Stimulated activated CD4-positive, alpha-beta T cell treated with anti-CD3 and anti-CD28 coated beads, Interleukin-12 subunit alpha, Interleukin-12 subunit beta, amount 100 ng/mL, for 48 hours (primary cell): ENCODE measurements around the gene STUB1.

Source experiments
- DNase-seq, 3 donors: peaks; one replicate each; pipeline ENCODE4 v3.0.0-alpha.2; 2020; ENCODE audit warnings: low read depth in 2 of 3, low spot score in 1 of 3

Gene STUB1

DNA sequence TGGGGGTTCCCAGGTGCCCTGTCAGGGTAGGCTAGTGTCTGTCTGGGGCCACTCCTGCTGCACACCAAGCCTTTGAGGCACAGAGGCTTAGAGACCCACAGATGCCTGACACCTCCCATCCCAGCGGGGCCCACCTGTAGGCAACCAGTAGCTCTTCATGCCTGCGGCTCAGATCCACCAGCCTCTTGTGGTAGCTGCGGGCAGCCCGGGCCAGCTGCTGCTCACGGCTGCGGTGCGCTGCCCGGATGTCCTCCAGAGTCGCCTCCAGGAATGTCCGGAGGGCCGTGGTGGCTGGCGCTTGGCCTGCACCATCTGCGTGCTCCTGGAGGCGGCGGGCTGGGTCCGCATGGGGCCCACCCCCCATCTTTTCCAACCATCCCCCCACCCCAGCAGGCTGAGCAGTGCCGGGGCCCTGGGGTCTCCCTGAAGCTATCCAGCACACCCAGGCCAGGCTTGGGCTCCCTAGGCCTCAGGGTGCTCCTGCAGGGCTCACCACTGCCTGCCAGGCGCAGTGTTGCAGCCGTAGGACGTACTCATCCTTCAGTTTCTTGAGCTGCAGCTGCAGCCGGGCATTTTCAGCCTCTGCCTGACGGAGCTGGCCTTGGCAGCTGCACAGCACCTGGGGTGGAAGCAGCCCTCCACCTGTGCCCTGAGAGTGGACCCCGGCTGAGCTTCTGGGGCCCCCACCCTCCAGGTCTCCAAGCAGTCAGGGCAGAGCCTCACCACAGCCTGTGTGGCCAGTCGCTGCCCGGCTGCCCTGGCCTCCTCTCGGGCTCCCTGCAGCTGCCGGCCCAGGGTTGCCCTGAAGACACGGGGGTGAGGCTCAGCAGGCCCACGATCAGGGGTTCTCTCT is 44.2 kb downstream of the STUB1 start:
- DNase-seq: no peak

DNA sequence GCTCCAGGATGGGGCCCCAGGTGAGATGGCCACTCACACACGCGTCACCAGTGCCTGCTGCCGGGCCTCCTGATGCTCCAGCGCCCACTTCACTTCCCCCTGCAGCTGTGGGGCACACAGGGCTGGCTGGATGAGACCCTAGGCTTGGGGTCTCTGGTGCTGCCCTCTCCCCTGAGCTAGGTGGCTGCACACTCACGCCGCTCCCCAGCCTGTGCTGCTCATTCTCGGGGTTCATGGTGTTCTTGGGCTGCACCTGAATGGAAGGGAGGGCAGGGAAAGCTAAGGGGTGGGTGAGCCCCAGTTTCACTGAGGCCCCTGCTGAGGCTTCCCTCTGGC is 44.8 kb downstream of the STUB1 start:
- no peak for DNase-seq

DNA sequence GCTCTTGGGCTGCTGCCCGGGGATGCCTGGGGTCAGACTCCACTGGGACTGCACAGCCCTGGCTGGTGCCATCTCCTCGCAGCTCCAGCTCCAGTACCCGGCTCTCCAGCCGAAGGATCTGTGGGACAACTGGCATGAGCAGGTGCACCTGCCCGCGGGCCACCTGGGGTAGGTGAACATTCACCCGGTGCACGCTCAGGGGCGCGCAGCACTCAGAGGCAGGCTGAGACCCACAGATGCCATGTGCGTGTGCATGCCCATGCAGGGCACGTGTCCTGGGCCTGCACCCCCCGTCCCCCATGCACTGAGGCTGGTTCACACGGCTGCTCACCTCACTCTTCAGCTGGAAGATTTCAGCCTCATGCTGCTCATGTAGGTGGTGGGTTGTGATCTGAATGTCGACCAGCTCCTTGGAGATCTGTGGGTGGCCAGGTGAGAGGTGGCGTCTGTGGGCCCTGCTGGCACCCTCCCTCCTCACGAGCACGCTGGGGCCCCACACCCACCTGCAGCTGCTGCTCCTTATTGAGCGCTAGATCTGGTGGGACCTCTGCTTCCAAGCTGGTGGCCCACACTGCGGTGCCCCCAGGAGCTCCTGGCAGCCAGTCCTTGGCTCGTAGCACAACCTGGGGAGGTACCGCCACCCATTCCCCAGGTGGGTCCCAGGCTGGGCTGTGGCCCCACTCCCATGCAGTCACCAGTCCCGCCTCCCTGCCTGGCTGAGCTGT is 45.4 kb downstream of the STUB1 start:
- DNase-seq: no peak

DNA sequence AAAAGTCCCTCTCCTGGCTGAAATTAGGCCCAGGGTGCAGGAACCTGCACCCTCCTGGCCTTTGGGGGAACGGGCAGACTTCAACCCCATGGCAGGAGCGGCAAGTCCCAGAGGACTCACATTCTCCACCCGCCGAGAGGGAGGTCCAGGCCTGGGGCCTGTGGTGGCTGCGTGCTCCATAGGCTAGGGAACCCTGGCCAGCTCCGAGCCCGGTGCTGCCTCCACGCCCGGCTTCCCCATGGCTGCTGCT is 45.9 kb downstream of the STUB1 start:
- DNase-seq: no peak

DNA sequence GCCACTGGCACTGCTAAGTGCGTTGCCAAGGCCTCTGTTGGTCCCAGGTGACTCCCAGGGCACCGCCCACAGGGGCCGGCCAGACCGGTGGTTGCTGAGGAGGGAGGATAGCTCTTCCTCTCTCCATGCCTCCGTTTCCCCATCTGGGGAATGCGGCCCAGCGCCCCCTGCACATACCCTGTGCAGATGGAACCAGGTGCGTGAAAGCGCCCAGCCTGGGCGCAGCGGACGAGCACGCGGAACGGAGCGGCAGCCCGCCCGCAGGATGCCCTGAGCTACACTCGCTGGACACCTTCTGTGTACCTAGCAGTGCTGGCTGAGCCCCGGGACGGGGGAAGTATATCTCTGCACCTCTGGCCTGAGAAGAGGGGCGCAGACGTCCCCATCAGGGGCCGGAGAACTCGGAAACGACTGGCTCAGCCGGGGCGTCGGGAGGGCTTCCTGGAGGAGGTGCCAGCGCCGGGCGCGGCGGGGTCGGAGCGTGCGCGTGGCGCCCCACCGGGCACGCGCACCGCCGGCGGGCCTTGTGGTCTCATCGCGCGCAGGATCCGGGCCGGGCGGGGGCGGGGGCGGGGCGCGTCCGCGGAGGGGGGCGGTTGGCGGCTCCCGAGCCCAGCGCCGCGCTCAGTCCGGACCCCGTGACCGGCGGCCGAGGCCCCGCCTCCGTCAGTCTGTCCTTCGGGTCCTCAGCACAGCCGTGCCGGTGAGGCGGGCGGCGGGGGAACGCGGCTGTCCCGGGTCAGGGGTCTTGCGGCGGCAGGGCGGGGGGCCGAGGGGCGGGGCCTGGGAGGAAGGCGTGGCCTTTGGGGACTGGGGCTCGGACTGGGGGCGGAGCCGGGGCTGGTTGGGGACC is 46.5 kb downstream of the STUB1 start, which contains the start of the genes CCDC78 and HAGHL:
CCDC78 (minus strand) TSS at position 6 of the 853 bp plus-strand sequence. CDS start 76 bp downstream, outside the sequence.
HAGHL (plus strand) TSS at position 669 of the 853 bp plus-strand sequence. CDS start 404 bp downstream, outside the sequence.
- DNase-seq: no peak

DNA sequence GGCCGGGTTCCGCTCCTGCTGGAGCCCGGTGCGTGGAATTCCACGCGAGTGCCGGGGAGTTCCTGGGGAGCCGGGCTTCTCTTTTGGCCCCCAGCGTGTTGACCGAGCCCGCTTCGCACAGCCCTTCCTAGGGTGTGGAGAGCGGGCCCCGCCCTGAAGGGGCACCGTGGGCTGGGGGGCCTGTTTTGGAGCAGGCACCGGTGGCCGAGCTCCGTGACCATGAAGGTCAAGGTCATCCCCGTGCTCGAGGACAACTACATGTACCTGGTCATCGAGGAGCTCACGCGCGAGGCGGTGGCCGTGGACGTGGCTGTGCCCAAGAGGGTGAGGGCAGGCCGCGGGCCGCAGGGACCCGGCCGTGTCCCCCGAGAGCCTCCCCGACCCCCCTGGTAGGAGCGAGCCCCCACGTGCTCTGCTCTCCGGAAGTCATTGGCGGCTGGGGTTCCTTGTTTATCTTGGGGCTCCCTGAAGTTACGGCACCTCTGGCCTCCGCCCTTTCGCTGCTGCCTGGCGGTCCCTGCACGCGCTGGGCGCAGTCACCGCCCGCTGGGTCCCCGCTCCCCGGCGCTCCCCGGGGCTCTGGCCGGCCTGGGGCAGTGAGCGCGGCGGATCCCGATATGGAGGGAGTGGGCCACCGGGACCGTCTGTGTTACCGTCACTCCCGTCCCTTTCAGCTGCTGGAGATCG is 47.2 kb downstream of the STUB1 start:
- DNase-seq: no peak

DNA sequence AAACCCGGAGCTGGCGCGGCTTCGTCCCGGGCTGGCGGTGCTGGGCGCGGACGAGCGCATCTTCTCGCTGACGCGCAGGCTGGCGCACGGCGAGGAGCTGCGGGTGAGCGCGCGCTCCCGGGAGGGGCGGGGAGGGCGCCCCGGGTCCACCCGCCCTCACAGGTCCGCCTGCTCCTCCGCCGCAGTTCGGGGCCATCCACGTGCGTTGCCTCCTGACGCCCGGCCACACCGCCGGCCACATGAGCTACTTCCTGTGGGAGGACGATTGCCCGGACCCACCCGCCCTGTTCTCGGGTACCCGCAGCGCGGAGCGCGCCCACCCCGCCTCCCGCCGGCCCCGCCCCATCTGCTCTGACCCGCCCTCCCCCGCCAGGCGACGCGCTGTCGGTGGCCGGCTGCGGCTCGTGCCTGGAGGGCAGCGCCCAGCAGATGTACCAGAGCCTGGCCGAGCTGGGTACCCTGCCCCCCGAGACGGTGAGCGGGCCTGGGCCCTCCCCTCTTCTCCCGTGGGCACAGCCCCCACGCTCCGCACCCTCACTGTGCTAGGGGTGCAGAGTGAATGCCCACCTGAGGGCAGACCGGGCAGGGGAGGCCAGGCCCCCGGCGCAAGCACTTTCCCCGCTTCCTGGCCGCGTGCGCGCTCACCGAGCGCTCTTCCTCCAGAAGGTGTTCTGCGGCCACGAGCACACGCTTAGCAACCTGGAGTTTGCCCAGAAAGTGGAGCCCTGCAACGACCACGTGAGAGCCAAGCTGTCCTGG is 48.1 kb downstream of the STUB1 start:
- peak in 1 of 3 donors; percentile 56 for DNase-seq

DNA sequence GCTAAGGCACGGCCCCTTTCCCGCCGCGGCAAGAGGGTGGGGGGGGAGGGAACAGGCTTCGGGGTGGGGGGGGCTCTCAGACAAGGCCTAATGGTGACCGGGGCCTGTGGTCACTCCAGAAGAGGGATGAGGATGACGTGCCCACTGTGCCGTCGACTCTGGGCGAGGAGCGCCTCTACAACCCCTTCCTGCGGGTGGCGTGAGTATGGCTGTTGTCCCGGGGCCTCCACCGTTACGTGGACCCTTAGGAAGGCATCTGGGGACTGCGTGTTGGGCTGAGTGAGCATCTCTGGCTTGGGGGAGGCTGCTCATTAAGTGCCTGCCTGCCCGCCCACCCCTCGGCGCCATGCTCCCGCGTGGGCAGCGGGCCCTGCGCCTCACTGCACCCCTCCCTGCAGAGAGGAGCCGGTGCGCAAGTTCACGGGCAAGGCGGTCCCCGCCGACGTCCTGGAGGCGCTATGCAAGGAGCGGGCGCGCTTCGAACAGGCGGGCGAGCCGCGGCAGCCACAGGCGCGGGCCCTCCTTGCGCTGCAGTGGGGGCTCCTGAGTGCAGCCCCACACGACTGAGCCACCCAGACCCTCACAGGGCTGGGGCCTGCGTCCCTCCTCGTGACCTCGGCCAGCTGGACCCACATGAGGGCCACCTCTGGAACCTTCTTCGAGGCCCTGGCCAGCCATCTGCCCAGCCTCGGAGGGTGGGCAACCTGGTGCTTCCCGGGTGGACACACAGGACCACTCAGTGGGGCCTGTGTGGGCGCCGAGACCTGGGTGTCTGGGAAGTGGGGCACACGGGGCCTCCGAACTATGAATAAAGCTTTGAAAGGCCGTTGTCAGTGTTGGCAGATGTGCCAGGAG is 48.9 kb downstream of the STUB1 start:
- DNase-seq: no peak

DNA sequence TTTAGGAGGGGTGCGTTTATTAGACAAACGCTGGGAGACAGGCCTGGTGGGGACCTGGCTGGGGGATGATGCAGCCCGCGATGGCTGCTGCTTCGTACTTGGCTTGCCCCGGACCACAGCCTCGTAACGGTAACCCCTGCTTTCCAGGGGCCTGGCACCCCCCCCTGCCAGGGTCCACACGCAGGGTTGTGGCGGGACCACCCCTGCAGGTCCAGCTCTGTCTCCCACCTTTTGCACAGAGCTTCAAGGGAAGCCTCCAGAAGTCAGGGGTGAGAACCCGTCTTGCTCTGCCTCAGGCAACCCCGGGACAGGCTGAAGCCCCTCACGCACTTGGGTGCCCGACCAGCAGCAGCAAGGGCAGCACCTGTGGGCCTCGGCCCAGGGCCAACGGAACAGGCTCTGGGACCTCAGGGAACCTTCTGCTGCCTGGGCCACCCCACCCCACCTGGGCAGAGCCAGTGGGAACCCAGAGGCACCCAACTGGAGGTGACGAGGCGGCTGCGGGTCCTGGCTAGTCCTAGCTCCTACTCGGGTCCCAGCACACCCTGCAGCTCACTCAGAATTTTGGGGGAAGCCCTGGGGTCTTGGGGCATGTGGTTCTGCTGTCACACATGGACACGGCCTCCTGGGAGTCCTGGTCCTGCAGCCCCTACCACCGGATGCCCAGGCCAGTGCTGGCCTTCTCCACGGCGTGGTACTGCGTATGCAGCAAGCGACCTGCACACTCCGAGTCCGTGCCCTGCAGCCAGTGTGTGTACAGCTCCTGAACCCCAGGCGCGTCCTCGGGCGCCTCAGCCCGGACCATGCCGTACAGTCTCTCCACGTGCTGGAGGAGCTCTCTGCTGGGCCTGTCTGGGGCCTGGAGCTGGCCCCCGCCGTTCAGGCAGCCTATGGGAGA is 49.8 kb downstream of the STUB1 start:
- no peak for DNase-seq

DNA sequence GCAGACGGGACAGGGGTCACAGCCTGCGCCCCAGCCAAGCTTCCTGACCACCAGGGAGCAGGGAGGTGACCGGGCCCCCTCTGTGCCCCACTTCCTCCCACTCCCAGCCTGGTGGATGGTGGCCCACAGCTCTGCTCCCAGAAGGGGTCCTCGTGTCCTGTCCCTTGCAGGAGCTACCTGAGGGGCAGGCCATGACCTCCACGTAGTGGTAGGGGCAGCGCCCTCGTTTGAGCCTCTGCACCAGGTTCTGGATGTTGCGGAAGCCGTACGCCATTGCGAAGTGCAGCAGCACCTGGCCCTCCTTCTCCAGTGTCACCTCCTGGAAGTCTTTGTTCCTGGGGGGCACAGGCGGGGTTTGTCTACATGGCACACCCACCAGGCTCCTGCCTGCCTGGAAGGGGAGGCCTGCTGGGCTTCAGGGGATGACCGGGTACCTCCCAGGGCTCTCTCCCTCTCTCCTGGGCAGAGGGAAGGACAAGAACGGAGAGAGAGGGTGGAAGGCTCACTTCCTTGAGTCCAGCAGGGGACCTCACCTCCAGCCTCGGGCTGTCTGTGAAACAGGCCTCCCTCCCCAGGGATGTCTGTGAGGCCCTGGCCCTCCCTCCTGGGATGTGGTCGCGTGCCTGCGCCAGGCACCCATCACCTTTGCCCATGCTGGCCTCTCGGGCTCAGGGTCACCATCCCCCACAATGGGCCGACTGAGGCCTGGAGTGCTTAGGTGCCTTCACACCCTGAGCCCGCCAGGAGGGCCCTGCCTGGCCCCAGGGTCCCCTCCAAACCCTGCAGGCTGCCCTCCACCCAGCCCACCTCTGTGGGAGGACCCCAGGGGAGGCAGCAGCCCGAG is 50.7 kb downstream of the STUB1 start:
- DNase-seq: no peak

DNA sequence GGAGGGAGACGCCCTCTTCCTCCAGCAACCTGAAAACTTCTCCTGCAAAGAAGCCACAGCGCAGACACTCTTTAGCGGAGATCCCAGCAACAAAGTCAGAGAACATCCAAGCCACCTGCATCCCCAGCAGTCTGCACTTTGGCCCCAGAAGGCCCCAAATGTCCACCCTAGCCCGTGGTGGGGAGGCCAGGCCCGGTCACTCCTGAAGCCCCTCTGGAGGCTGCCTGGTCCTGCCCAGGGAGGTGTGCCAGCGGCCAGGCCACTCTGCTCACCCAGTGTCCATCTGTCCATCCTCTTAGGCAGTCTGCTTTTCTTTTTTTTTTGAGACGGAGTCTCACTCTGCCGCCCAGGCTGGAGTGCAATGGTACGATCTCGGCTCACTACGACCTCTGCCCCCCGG is 52.1 kb downstream of the STUB1 start:
- DNase-seq: no peak
